Right lobe of liver (tissue), 6 donors: ENCODE data around the gene EDA. TPM values are rescaled to one million over a fixed set of nuclear protein-coding genes. Genes with fewer than 3 reads are reported as not detected.

Experiments
- ATAC-seq, 4 donors: fragments of 200-7000 bp; cut with Tn5 transposase; one replicate each; pipeline ENCODE4 v1.9.1; 2020; ENCODE audit warnings: mild to moderate bottlenecking in 4 of 4, moderate library complexity in 4 of 4
- DNase-seq, 3 donors: peaks; one replicate each; pipeline ENCODE4 v3.0.0-alpha.2; 2020
- H3K27ac ChIP-seq, 3 donors: fragments of 200-600 bp; one replicate each; pipeline ENCODE4 v1.8.0; 2022
- H3K27me3 ChIP-seq, 2 donors: fragments of 200-600 bp; one replicate each; pipeline ENCODE4 v1.8.0; 2022
- H3K36me3 ChIP-seq, 4 donors: fragments of 200-600 bp; sonication (generic) in 1 of 4; one replicate each; pipeline versions ENCODE4 v1.5.1 to v1.8.0; 2017 to 2022; ENCODE audit warnings: control low read depth in 1 of 4
- H3K4me1 ChIP-seq, 4 donors: fragments of 200-600 bp; sonication (generic) in 1 of 4; one replicate each; pipeline versions ENCODE4 v1.5.1 to v1.8.0; 2017 to 2022; ENCODE audit warnings: control low read depth in 1 of 4
- H3K4me3 ChIP-seq, 3 donors: fragments of 200-600 bp; one replicate each; pipeline ENCODE4 v1.8.0; 2022
- H3K9me3 ChIP-seq, 4 donors: fragments of 200-600 bp; sonication (generic) in 1 of 4; one replicate each; pipeline versions ENCODE4 v1.5.1 to v1.8.0; 2017 to 2022; ENCODE audit warnings: control low read depth in 1 of 4
- CTCF ChIP-seq, 4 donors: fragments of 200-600 bp in 3 of 4; fragments of 450-650 bp in 1 of 4; IDR thresholded peaks; one replicate each; pipeline versions ENCODE4 v1.5.1 to v1.8.0; 2016 to 2022; ENCODE audit warnings: antibody characterized with exemption in 4 of 4, mild to moderate bottlenecking in 2 of 4
- POLR2A ChIP-seq: fragments of 450-650 bp; IDR thresholded peaks from one replicate; pipeline ENCODE4 v1.6.1; 2017; ENCODE audit warnings: antibody characterized with exemption, mild to moderate bottlenecking
- WGBS: methylation state at CpG from one replicate; pipeline ENCODE4 v1.1.6; 2018; ENCODE audit warnings: low coverage, low lambda C conversion rate; ENCODE audit not compliant: insufficient coverage; ENCODE audit errors: missing lambda C conversion rate; 5-methylcytosine and 5-hydroxymethylcytosine counted together
- intact Hi-C, 2 donors: fragments of 100-400 bp; cut with DNase I; formaldehyde crosslinking; loops; one replicate each; pipeline versions ENCODE4 v1.11.2 to v1.14.1; 2022
- total RNA-seq, 6 experiments: library from RNA; depleted of rRNA in 2 of 6; stranded (reverse); fragments of >200 nt in 2 of 6; fragmentation: NEBNext Ultra II Directional in 3 of 6; extraction: Animal tissue kit (Norgen Biotek cat#: 25700) in 3 of 6; gene quantifications; one replicate each; pipeline versions ENCODE4 v1.1.0 to v1.2.4, GENCODE V29; 2016 to 2023
- donor health status: DM: no; HTN: yes; CAD: no.
- donor health status: DM: no; HTN: no; CAD: no.
- donor health status: DM: no; HTN: no; CAD: no.
- donor health status: DM: no; HTN: yes; CAD: no.
- donor health status: DM: no; HTN: yes; CAD: no.

The EDA gene
- total RNA-seq, 6 experiments from 2014 or later: 1.7 to 2.7 (median 2.1) TPM

- no peaks in the 10 kb centered on the region for H3K9me3 ChIP-seq
- no peaks in the 10 kb centered on the region for H3K4me1 ChIP-seq
- H3K27me3 ChIP-seq: no peaks in the 10 kb centered on the region
- H3K27ac ChIP-seq: no peak overlapping the region
- ATAC-seq: no peak
- H3K4me3 ChIP-seq: no peak overlapping the region
- no peak for DNase-seq
- no peak for TF ChIP-seq POLR2A
- no peaks in the 10 kb centered on the region for H3K36me3 ChIP-seq
- intact Hi-C loops: no loop called here
- WGBS: 62% methylated on average over 4 of the region's 4 CpGs
These were observed 345.6 kb downstream of the EDA start for GRCh38 chrX:69961365-69962072.

GRCh38 chrX:69968950-69969349 is 353.0 kb downstream of the EDA start:
- H3K4me1 ChIP-seq: no peaks in the 10 kb centered on the region
- no peak overlapping the region for H3K4me3 ChIP-seq
- DNase-seq (peak in 1 of 3 donors; percentile 30), ATAC-seq (no peak)
- intact Hi-C loops: no loop called here
- H3K36me3 ChIP-seq: no peaks in the 10 kb centered on the region
- H3K27ac ChIP-seq: no peak overlapping the region
- 33% methylated on average over 4 of the region's 4 CpGs for WGBS
- no peak for TF ChIP-seq POLR2A
- no peak for TF ChIP-seq CTCF (IDR thresholded peaks at IDR 0.05)
- no peaks in the 10 kb centered on the region for H3K9me3 ChIP-seq
- H3K27me3 ChIP-seq: no peaks in the 10 kb centered on the region

- WGBS: 94% methylated on average over 1 of the region's 1 CpG
- Histone ChIP-seq H3K4me1 (no peaks in the 10 kb centered on the region), H3K4me3 (no peak overlapping the region), H3K27ac (no peak overlapping the region), H3K36me3 (no peaks in the 10 kb centered on the region), H3K27me3 (no peaks in the 10 kb centered on the region), H3K9me3 (no peaks in the 10 kb centered on the region)
- ATAC-seq (no peak), DNase-seq (no peak)
- intact Hi-C loops: no loop called here
- TF ChIP-seq CTCF (IDR thresholded peaks at IDR 0.05): no peak
These were observed 353.5 kb downstream of the EDA start for GRCh38 chrX:69969460-69969859.

- Histone ChIP-seq H3K27ac (no peak overlapping the region), H3K36me3 (no peaks in the 10 kb centered on the region), H3K4me1 (no peaks in the 10 kb centered on the region), H3K9me3 (no peaks in the 10 kb centered on the region), H3K27me3 (no peaks in the 10 kb centered on the region), H3K4me3 (no peak overlapping the region)
- no peak for TF ChIP-seq POLR2A
- ATAC-seq (no peak), DNase-seq (no peak)
- intact Hi-C loops: no loop called here
- 57% methylated on average over 1 of the region's 2 CpGs for WGBS
These were observed 371.8 kb downstream of the EDA start for GRCh38 chrX:69987691-69988090.

- DNase-seq (no peak), ATAC-seq (peak in 1 of 4 donors; percentile 77)
- H3K4me1 ChIP-seq: no peaks in the 10 kb centered on the region
- intact Hi-C loops: no loop called here
- H3K27ac ChIP-seq: no peak overlapping the region
- TF ChIP-seq POLR2A: no peak
- TF ChIP-seq CTCF (IDR thresholded peaks at IDR 0.05): no peak
- peaks cover 0 to 7% of the 10 kb centered on the region in 2 donors for H3K27me3 ChIP-seq
- no peaks in the 10 kb centered on the region for H3K36me3 ChIP-seq
- WGBS: 55% methylated on average over 2 of the region's 3 CpGs
- H3K4me3 ChIP-seq: no peak overlapping the region
- no peaks in the 10 kb centered on the region for H3K9me3 ChIP-seq
These were observed 373.1 kb downstream of the EDA start for GRCh38 chrX:69988955-69989394.
